ENCODE results near the gene SLC66A2.
"Not testable (repeated sequence)": the region's sequence is repeated elsewhere in the genome, so short reads cannot be mapped to it uniquely, and the experiment has no call there.

The SLC66A2 gene

GRCh38 chr18:79882522-79883241 lies 68.8 kb downstream of the SLC66A2 start:
- no peak for TF ChIP-seq CTCF (IDR thresholded peaks at IDR 0.05; ENCODE audit: insufficient read depth, low read length, missing control alignments)

GRCh38 chr18:79881695-79882094 lies 69.8 kb downstream of the SLC66A2 start:
- no peak for TF ChIP-seq CTCF (IDR thresholded peaks at IDR 0.05; ENCODE audit: insufficient read depth, low read length, missing control alignments)
- ChIA-PET POLR2A (no interaction called here), CTCF (no interaction called here)
- no peak overlapping the region for H3K4me3 ChIP-seq (ENCODE audit: low read depth, low read length)
- no peak for DNase-seq (ENCODE audit: low read depth, low spot score)

More at GRCh38 chr18:79882522-79883241, 68.8 kb downstream of the SLC66A2 start:
- CTCF ChIA-PET: no interaction called here
- no peak overlapping the region for H3K4me3 ChIP-seq (ENCODE audit: low read depth, low read length)
- POLR2A ChIA-PET: no interaction called here
- DNase-seq (ENCODE audit: low read depth, low spot score): no peak

- no peak overlapping the region for H3K4me3 ChIP-seq (ENCODE audit: low read depth, low read length)
- no peak for TF ChIP-seq CTCF (IDR thresholded peaks at IDR 0.05; ENCODE audit: insufficient read depth, low read length, missing control alignments)
- DNase-seq (ENCODE audit: low read depth, low spot score): no peak
- POLR2A ChIA-PET: no interaction called here
- CTCF ChIA-PET: no interaction called here
Observed at GRCh38 chr18:79879566-79879965, 71.9 kb downstream of the SLC66A2 start.

GRCh38 chr18:79878741-79879378 lies 72.6 kb downstream of the SLC66A2 start:
- CTCF ChIA-PET: no interaction called here

GRCh38 chr18:79878246-79878645 lies 73.2 kb downstream of the SLC66A2 start:
- POLR2A ChIA-PET; CTCF ChIA-PET; H3K4me3 ChIP-seq (ENCODE audit: low read depth, low read length); DNase-seq (ENCODE audit: low read depth, low spot score): not testable (repeated sequence)

More at GRCh38 chr18:79878741-79879378, 72.6 kb downstream of the SLC66A2 start:
- no peak overlapping the region for H3K4me3 ChIP-seq (ENCODE audit: low read depth, low read length)
- TF ChIP-seq CTCF (IDR thresholded peaks at IDR 0.05; ENCODE audit: insufficient read depth, low read length, missing control alignments): no peak
- no peak for DNase-seq (ENCODE audit: low read depth, low spot score)
- POLR2A ChIA-PET: no interaction called here

- POLR2A ChIA-PET: no interaction called here
- no peak for DNase-seq (ENCODE audit: low read depth, low spot score)
- H3K4me3 ChIP-seq (ENCODE audit: low read depth, low read length): no peak overlapping the region
- no peak for TF ChIP-seq CTCF (IDR thresholded peaks at IDR 0.05; ENCODE audit: insufficient read depth, low read length, missing control alignments)
- CTCF ChIA-PET: no interaction called here
Observed at GRCh38 chr18:79877163-79878091, 74.0 kb downstream of the SLC66A2 start.
